H9 (cell line): ENCODE results near the gene UBASH3A. TPM values are rescaled to one million over a fixed set of nuclear protein-coding genes. Genes with fewer than 3 reads are reported as not detected.

Experiments used
- DNase-seq: peaks from one replicate; pipeline ENCODE4 v3.0.0-alpha.2; 2017
- H2AFZ ChIP-seq: one replicate; pipeline ENCODE4 v1.6.1; 2013; ENCODE audit warnings: mild to moderate bottlenecking, low read length, control low read depth, moderate library complexity
- H2AK5ac ChIP-seq: 2 replicates; pipeline ENCODE4 v1.6.1; 2013; ENCODE audit warnings: low read length, control low read depth, mixed read lengths; ENCODE audit not compliant: insufficient read length
- H2BK120ac ChIP-seq: one replicate; pipeline ENCODE4 v1.6.1; 2013; ENCODE audit warnings: low read depth, mild to moderate bottlenecking, low read length, control low read depth, inconsistent platforms; ENCODE audit not compliant: poor library complexity, severe bottlenecking
- H2BK12ac ChIP-seq: 2 replicates; pipeline ENCODE4 v1.6.1; 2013; ENCODE audit warnings: low read length, control low read depth, mixed read lengths, low read depth; ENCODE audit not compliant: insufficient read length
- H2BK15ac ChIP-seq: 2 replicates; pipeline ENCODE4 v1.6.1; 2013; ENCODE audit warnings: low read depth, low read length, control low read depth
- H2BK20ac ChIP-seq: one replicate; pipeline ENCODE4 v1.6.1; 2013; ENCODE audit warnings: low read depth, mild to moderate bottlenecking, low read length, control low read depth, inconsistent platforms; ENCODE audit not compliant: poor library complexity, severe bottlenecking
- H2BK5ac ChIP-seq: 2 replicates; pipeline ENCODE4 v1.6.1; 2013; ENCODE audit warnings: low read length, control low read depth, mixed read lengths; ENCODE audit not compliant: insufficient read length
- H3K14ac ChIP-seq: 2 replicates; pipeline ENCODE4 v1.6.1; 2013; ENCODE audit warnings: low read length, control low read depth; ENCODE audit not compliant: insufficient read depth
- H3K18ac ChIP-seq: 2 replicates; pipeline ENCODE4 v1.6.1; 2013; ENCODE audit warnings: low read depth, mild to moderate bottlenecking, mixed read lengths, low read length, control low read depth; ENCODE audit not compliant: insufficient read length
- H3K23ac ChIP-seq: 2 replicates; pipeline ENCODE4 v1.6.1; 2013; ENCODE audit warnings: low read length, control low read depth, mixed read lengths, low read depth; ENCODE audit not compliant: insufficient read length
- H3K23me2 ChIP-seq: 2 replicates; pipeline ENCODE4 v1.6.1; 2013; ENCODE audit warnings: low read depth, mild to moderate bottlenecking, mixed read lengths, low read length, control low read depth; ENCODE audit not compliant: insufficient read length, poor library complexity, severe bottlenecking
- H3K27ac ChIP-seq: 2 replicates; pipeline ENCODE4 v1.5.1; 2013; ENCODE audit warnings: low read length, control low read depth, mixed read lengths, low read depth; ENCODE audit not compliant: insufficient read length
- H3K27me3 ChIP-seq: 2 replicates; pipeline ENCODE4 v1.6.1; 2013; ENCODE audit warnings: low read length, control low read depth, inconsistent platforms; ENCODE audit not compliant: insufficient read depth
- H3K4ac ChIP-seq: 2 replicates; pipeline ENCODE4 v1.6.1; 2013; ENCODE audit warnings: low read depth, mild to moderate bottlenecking, control low read depth, inconsistent platforms, low read length, moderate library complexity
- H3K4me1 ChIP-seq: 2 replicates; pipeline ENCODE4 v1.6.1; 2013; ENCODE audit warnings: low read length, control low read depth, inconsistent platforms; ENCODE audit not compliant: insufficient read depth
- H3K4me2 ChIP-seq: 2 replicates; pipeline ENCODE4 v1.6.1; 2013; ENCODE audit warnings: low read length, control low read depth, mixed read lengths; ENCODE audit not compliant: insufficient read length, insufficient read depth
- H3K56ac ChIP-seq: 2 replicates; pipeline ENCODE4 v1.6.1; 2013; ENCODE audit warnings: low read depth, mild to moderate bottlenecking, mixed read lengths, low read length, control low read depth; ENCODE audit not compliant: insufficient read length
- H3K79me1 ChIP-seq: 2 replicates; pipeline ENCODE4 v1.6.1; 2013; ENCODE audit warnings: low read depth, mild to moderate bottlenecking, moderate library complexity, low read length, control low read depth, inconsistent platforms; ENCODE audit not compliant: insufficient read depth, poor library complexity, severe bottlenecking
- H3K79me2 ChIP-seq: 2 replicates; pipeline ENCODE4 v1.6.1; 2013; ENCODE audit warnings: low read length, control low read depth, inconsistent platforms; ENCODE audit not compliant: insufficient read depth
- H3K9ac ChIP-seq: 2 replicates; pipeline ENCODE4 v1.6.1; 2013; ENCODE audit warnings: low read length, control low read depth, mixed read lengths; ENCODE audit not compliant: insufficient read length; ENCODE audit errors: extremely low read depth
- H3K9me3 ChIP-seq: one replicate; pipeline ENCODE4 v1.6.1; 2013; ENCODE audit warnings: low read depth, low read length, inconsistent platforms; ENCODE audit not compliant: control insufficient read depth
- H3T11ph ChIP-seq: one replicate; pipeline ENCODE4 v1.6.1; 2013; ENCODE audit warnings: mild to moderate bottlenecking, low read length, control low read depth, inconsistent platforms
- H4K20me1 ChIP-seq: one replicate; pipeline ENCODE4 v1.6.1; 2013; ENCODE audit not compliant: control insufficient read depth, insufficient read length, insufficient read depth
- H4K5ac ChIP-seq: 2 replicates; pipeline ENCODE4 v1.6.1; 2013; ENCODE audit warnings: low read depth, mild to moderate bottlenecking, mixed read lengths, low read length, control low read depth; ENCODE audit not compliant: insufficient read length
- H4K8ac ChIP-seq: replicated peaks from 2 replicates; pipeline ENCODE4 v1.6.1; 2013; ENCODE audit warnings: low read length, control low read depth, mixed read lengths, low read depth; ENCODE audit not compliant: insufficient read length
- H4K91ac ChIP-seq: 2 replicates; pipeline ENCODE4 v1.6.1; 2013; ENCODE audit warnings: low read depth, mild to moderate bottlenecking, moderate library complexity, mixed read lengths, low read length, control low read depth; ENCODE audit not compliant: insufficient read length
- H3K27ac Mint-ChIP-seq, 3 experiments: 2 replicates in 2 of 3; 3 replicates in 1 of 3; pipeline ENCODE4 v1.8.0; 2020 to 2021; ENCODE audit warnings: mixed read lengths in 3 of 3, mild to moderate bottlenecking in 1 of 3, moderate library complexity in 1 of 3
- H3K27me3 Mint-ChIP-seq: 2 replicates; pipeline ENCODE4 v1.8.0; 2021; ENCODE audit warnings: low read depth, mild to moderate bottlenecking, moderate library complexity, mixed read lengths
- H3K36me3 Mint-ChIP-seq, 3 experiments: 2 replicates in 2 of 3; 3 replicates in 1 of 3; pipeline ENCODE4 v1.8.0; 2020 to 2021; ENCODE audit warnings: low read depth in 3 of 3, mixed read lengths in 3 of 3; ENCODE audit not compliant: insufficient read depth in 1 of 3
- H3K4me1 Mint-ChIP-seq, 2 experiments: 2 replicates each; pipeline ENCODE4 v1.8.0; 2020; ENCODE audit warnings: mixed read lengths in 2 of 2
- H3K4me3 Mint-ChIP-seq, 2 experiments: 2 replicates in 1 of 2; 3 replicates in 1 of 2; pipeline ENCODE4 v1.8.0; 2020 to 2021; ENCODE audit warnings: mild to moderate bottlenecking in 2 of 2, mixed read lengths in 2 of 2, moderate library complexity in 1 of 2
- H3K9me3 Mint-ChIP-seq, 2 experiments: 2 replicates in 1 of 2; 3 replicates in 1 of 2; pipeline ENCODE4 v1.8.0; 2020; ENCODE audit warnings: mild to moderate bottlenecking in 2 of 2, mixed read lengths in 2 of 2, moderate library complexity in 1 of 2
- WGBS: extraction: QIAGEN DNeasy Blood & Tissue Kit; methylation state at CpG from one replicate; pipeline ENCODE4 v1.1.7; 2013; ENCODE audit warnings: missing lambda C conversion rate, low lambda C conversion rate, mixed read lengths; ENCODE audit not compliant: insufficient read length; ENCODE audit errors: extremely low coverage; 5-methylcytosine and 5-hydroxymethylcytosine counted together
- total RNA-seq: library from RNA; stranded (reverse); gene quantifications from 2 replicates; pipeline ENCODE4 v1.2.1, GENCODE V29; 2021
- TF ChIP-seq, protein P1 (sequence below): fragments of 200-600 bp; sonication (generic); conservative IDR thresholded peaks from 3 replicates; pipeline ENCODE4 v1.8.0; 2021; ENCODE audit warnings: antibody characterized with exemption, mild to moderate bottlenecking

Gene UBASH3A
- total RNA-seq, 1 experiment from 2014 or later = not detected

DNA sequence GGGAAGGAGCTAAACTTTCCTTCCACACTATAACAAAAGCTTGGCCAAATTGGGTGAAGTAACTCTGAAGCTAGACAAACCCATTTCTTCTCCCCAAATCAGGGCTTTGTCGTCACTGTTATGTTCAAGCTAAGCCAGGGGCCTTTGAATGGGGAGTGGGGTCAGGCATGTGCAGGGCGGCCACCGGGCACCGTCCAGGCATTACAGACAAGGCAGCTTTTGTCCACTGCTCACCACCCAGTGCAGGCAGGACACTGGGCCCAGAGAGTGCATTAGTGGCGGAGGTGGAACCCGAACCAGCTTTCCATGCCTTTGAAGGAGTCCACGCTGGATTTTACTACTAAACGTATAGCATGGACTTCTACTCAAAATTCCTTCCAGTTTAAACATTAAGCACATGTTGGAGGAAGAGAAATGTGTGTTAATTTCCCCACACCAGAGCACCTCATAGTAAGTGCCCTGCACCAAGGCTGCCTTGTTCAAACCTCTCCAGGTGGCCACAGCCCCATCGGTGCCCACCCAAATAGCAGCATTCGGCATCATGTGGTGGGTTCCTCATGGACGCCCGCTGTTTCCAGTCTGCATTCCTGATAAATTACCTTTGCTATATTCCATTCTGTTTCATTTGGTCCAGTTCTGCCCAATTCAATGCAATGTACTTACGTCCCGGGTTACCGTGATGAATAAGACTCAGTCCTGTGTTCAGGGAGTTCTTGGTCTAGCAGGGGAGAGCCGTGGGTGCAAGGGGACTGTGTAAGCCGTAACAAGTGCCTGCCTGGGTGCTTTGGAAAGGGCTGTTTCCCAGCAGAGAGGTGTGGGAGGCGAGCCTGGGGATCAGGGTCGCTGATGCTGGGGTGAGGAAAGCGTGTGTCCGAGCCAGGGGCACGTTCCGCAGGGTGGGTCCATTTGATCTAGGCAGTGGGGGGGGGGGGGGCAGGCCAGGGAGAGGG, 1.6 kb downstream of the UBASH3A start:
- no peak overlapping the region for H4K91ac ChIP-seq
- H3K27me3 Mint-ChIP-seq = peaks cover 3% of the 10 kb centered on the region
- no peaks in the 10 kb centered on the region for H4K20me1 ChIP-seq
- no peak overlapping the region for H2BK15ac ChIP-seq
- no peaks in the 10 kb centered on the region for H3K9me3 ChIP-seq
- H2BK20ac ChIP-seq = no peak overlapping the region
- TF ChIP-seq, protein P1, sequence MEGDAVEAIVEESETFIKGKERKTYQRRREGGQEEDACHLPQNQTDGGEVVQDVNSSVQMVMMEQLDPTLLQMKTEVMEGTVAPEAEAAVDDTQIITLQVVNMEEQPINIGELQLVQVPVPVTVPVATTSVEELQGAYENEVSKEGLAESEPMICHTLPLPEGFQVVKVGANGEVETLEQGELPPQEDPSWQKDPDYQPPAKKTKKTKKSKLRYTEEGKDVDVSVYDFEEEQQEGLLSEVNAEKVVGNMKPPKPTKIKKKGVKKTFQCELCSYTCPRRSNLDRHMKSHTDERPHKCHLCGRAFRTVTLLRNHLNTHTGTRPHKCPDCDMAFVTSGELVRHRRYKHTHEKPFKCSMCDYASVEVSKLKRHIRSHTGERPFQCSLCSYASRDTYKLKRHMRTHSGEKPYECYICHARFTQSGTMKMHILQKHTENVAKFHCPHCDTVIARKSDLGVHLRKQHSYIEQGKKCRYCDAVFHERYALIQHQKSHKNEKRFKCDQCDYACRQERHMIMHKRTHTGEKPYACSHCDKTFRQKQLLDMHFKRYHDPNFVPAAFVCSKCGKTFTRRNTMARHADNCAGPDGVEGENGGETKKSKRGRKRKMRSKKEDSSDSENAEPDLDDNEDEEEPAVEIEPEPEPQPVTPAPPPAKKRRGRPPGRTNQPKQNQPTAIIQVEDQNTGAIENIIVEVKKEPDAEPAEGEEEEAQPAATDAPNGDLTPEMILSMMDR = no peak
- no peaks in the 10 kb centered on the region for H3K79me2 ChIP-seq
- H3K4me1 ChIP-seq = no peaks in the 10 kb centered on the region
- H4K5ac ChIP-seq = no peak overlapping the region
- no peak overlapping the region for H3K4ac ChIP-seq
- no peaks in the 10 kb centered on the region for H3K9me3 Mint-ChIP-seq
- no peak overlapping the region for H3K27ac Mint-ChIP-seq
- H3K4me3 Mint-ChIP-seq = no peak overlapping the region
- H2AFZ ChIP-seq = no peak overlapping the region
- no peak for DNase-seq
- no peak overlapping the region for H3K18ac ChIP-seq
- H3K14ac ChIP-seq = no peak overlapping the region; the same call in 1 of the 2 replicates
- H3K79me1 ChIP-seq = no peaks in the 10 kb centered on the region
- H3K27ac ChIP-seq = no peak overlapping the region
- H3K36me3 Mint-ChIP-seq = no peaks in the 10 kb centered on the region
- no peak overlapping the region for H3K9ac ChIP-seq
- no peak overlapping the region for H2BK5ac ChIP-seq
- H4K8ac ChIP-seq = no peak overlapping the region
- H2BK120ac ChIP-seq = no peak overlapping the region
- no peaks in the 10 kb centered on the region for H3K27me3 ChIP-seq
- no peak overlapping the region for H3K4me2 ChIP-seq
- no peak overlapping the region for H2AK5ac ChIP-seq
- WGBS = no CpG with 5 or more reads among the region's 23 CpGs
- no peak overlapping the region for H3K23ac ChIP-seq
- H3K4me1 Mint-ChIP-seq = peaks cover 2 to 14% of the 10 kb centered on the region in 2 experiments
- H3K23me2 ChIP-seq = no peaks in the 10 kb centered on the region
- H3K56ac ChIP-seq = no peak overlapping the region
- no peak overlapping the region for H3T11ph ChIP-seq
- no peak overlapping the region for H2BK12ac ChIP-seq
